Right lobe of liver (tissue), 6 donors: Measurements from ENCODE around the gene UFM1. TPM values are rescaled to one million over a fixed set of nuclear protein-coding genes. Genes with fewer than 3 reads are reported as not detected.
"Not testable (repeated sequence)": the region's sequence is repeated elsewhere in the genome, so short reads cannot be mapped to it uniquely, and the experiment has no call there.

Source experiments
- ATAC-seq, 4 donors: fragments of 200-7000 bp; cut with Tn5 transposase; one replicate each; pipeline ENCODE4 v1.9.1; 2020; ENCODE audit warnings: mild to moderate bottlenecking in 4 of 4, moderate library complexity in 4 of 4
- DNase-seq, 3 donors: peaks; one replicate each; pipeline ENCODE4 v3.0.0-alpha.2; 2020
- H3K27ac ChIP-seq, 3 donors: fragments of 200-600 bp; one replicate each; pipeline ENCODE4 v1.8.0; 2022
- H3K27me3 ChIP-seq, 2 donors: fragments of 200-600 bp; one replicate each; pipeline ENCODE4 v1.8.0; 2022
- H3K36me3 ChIP-seq, 4 donors: fragments of 200-600 bp; sonication (generic) in 1 of 4; one replicate each; pipeline versions ENCODE4 v1.5.1 to v1.8.0; 2017 to 2022; ENCODE audit warnings: control low read depth in 1 of 4
- H3K4me1 ChIP-seq, 4 donors: fragments of 200-600 bp; sonication (generic) in 1 of 4; one replicate each; pipeline versions ENCODE4 v1.5.1 to v1.8.0; 2017 to 2022; ENCODE audit warnings: control low read depth in 1 of 4
- H3K4me3 ChIP-seq, 3 donors: fragments of 200-600 bp; one replicate each; pipeline ENCODE4 v1.8.0; 2022
- H3K9me3 ChIP-seq, 4 donors: fragments of 200-600 bp; sonication (generic) in 1 of 4; one replicate each; pipeline versions ENCODE4 v1.5.1 to v1.8.0; 2017 to 2022; ENCODE audit warnings: control low read depth in 1 of 4
- CTCF ChIP-seq, 4 donors: fragments of 200-600 bp in 3 of 4; fragments of 450-650 bp in 1 of 4; IDR thresholded peaks; one replicate each; pipeline versions ENCODE4 v1.5.1 to v1.8.0; 2016 to 2022; ENCODE audit warnings: antibody characterized with exemption in 4 of 4, mild to moderate bottlenecking in 2 of 4
- POLR2A ChIP-seq: fragments of 450-650 bp; IDR thresholded peaks from one replicate; pipeline ENCODE4 v1.6.1; 2017; ENCODE audit warnings: antibody characterized with exemption, mild to moderate bottlenecking
- WGBS: methylation state at CpG from one replicate; pipeline ENCODE4 v1.1.6; 2018; ENCODE audit warnings: low coverage, low lambda C conversion rate; ENCODE audit not compliant: insufficient coverage; ENCODE audit errors: missing lambda C conversion rate; 5-methylcytosine and 5-hydroxymethylcytosine counted together
- intact Hi-C, 2 donors: fragments of 100-400 bp; cut with DNase I; formaldehyde crosslinking; loops; one replicate each; pipeline versions ENCODE4 v1.11.2 to v1.14.1; 2022
- total RNA-seq, 6 experiments: library from RNA; depleted of rRNA in 2 of 6; stranded (reverse); fragments of >200 nt in 2 of 6; fragmentation: NEBNext Ultra II Directional in 3 of 6; extraction: Animal tissue kit (Norgen Biotek cat#: 25700) in 3 of 6; gene quantifications; one replicate each; pipeline versions ENCODE4 v1.1.0 to v1.2.4, GENCODE V29; 2016 to 2023
- donor health status: DM: no; HTN: yes; CAD: no.
- donor health status: DM: no; HTN: no; CAD: no.
- donor health status: DM: no; HTN: no; CAD: no.
- donor health status: DM: no; HTN: yes; CAD: no.
- donor health status: DM: no; HTN: yes; CAD: no.

Gene UFM1
- total RNA-seq, 6 experiments from 2014 or later: 27.1 to 41.5 (median 33.1) TPM

- Histone ChIP-seq H3K27ac (no peak overlapping the region), H3K9me3 (no peaks in the 10 kb centered on the region), H3K4me1 (no peaks in the 10 kb centered on the region), H3K4me3 (no peak overlapping the region), H3K36me3 (peaks cover 0 to 31% (median 7%) of the 10 kb centered on the region in 4 donors), H3K27me3 (no peaks in the 10 kb centered on the region)
- no peak for DNase-seq
- intact Hi-C loops: no loop called here
- 79% methylated on average over 3 of the region's 4 CpGs for WGBS
- TF ChIP-seq CTCF (IDR thresholded peaks at IDR 0.05) (no peak), POLR2A (no peak)
- ATAC-seq: no peak
Observed at GRCh38 chr13:38358684-38359083, 9.0 kb downstream of the UFM1 start.

- TF ChIP-seq CTCF (IDR thresholded peaks at IDR 0.05) (no peak), POLR2A (no peak)
- Histone ChIP-seq H3K4me1 (no peaks in the 10 kb centered on the region), H3K4me3 (no peak overlapping the region), H3K36me3 (peaks cover 0 to 21% (median 0%) of the 10 kb centered on the region in 4 donors), H3K27me3 (no peaks in the 10 kb centered on the region), H3K27ac (peak overlapping the region in 1 of 3 donors; percentile 7), H3K9me3 (no peaks in the 10 kb centered on the region)
- ATAC-seq: peak; percentile 38 to 64 (median 54)
- DNase-seq: no peak
- 57% methylated on average over 4 of the region's 4 CpGs for WGBS
- intact Hi-C loops: no loop called here
Observed at GRCh38 chr13:38361542-38362262, 12.1 kb downstream of the UFM1 start.

GRCh38 chr13:38363219-38363618 lies 13.6 kb downstream of the UFM1 start:
- H3K4me3 ChIP-seq: no peak overlapping the region
- H3K9me3 ChIP-seq: no peaks in the 10 kb centered on the region
- TF ChIP-seq CTCF (IDR thresholded peaks at IDR 0.05) (no peak), POLR2A (no peak)
- 93% methylated on average over 2 of the region's 2 CpGs for WGBS
- peaks cover 0 to 17% (median 0%) of the 10 kb centered on the region in 4 donors for H3K36me3 ChIP-seq
- no peaks in the 10 kb centered on the region for H3K4me1 ChIP-seq
- DNase-seq (no peak), ATAC-seq (no peak)
- H3K27me3 ChIP-seq: no peaks in the 10 kb centered on the region
- intact Hi-C loops: no loop called here
- H3K27ac ChIP-seq: no peak overlapping the region

GRCh38 chr13:38363746-38364145 lies 14.1 kb downstream of the UFM1 start:
- peaks cover 0 to 17% (median 0%) of the 10 kb centered on the region in 4 donors for H3K36me3 ChIP-seq
- intact Hi-C loops, H3K4me3 ChIP-seq, DNase-seq, H3K27me3 ChIP-seq, H3K9me3 ChIP-seq, H3K4me1 ChIP-seq, H3K27ac ChIP-seq, ATAC-seq: not testable (repeated sequence)
- 70% methylated on average over 2 of the region's 19 CpGs for WGBS

- TF ChIP-seq POLR2A (no peak), CTCF (IDR thresholded peaks at IDR 0.05) (no peak)
- H3K27me3 ChIP-seq: no peaks in the 10 kb centered on the region
- peaks cover 0 to 7% (median 0%) of the 10 kb centered on the region in 4 donors for H3K36me3 ChIP-seq
- ATAC-seq (no peak), DNase-seq (no peak)
- intact Hi-C loops: no loop called here
- no peak overlapping the region for H3K4me3 ChIP-seq
- WGBS: 36% methylated on average over 3 of the region's 3 CpGs
- H3K4me1 ChIP-seq: no peaks in the 10 kb centered on the region
- no peak overlapping the region for H3K27ac ChIP-seq
- no peaks in the 10 kb centered on the region for H3K9me3 ChIP-seq
Observed at GRCh38 chr13:38365661-38366060, 16.0 kb downstream of the UFM1 start.
